Dedifferentiated amniotic fluid mesenchymal stem cell (primary cell): ENCODE results near the gene PLAGL2.
"Not testable (repeated sequence)": the region's sequence is repeated elsewhere in the genome, so short reads cannot be mapped to it uniquely, and the experiment has no call there.

Source experiments
- DNase-seq: peaks from one replicate; pipeline ENCODE4 v3.0.0-alpha.2; 2016; ENCODE audit errors: extremely low spot score

Gene PLAGL2

GRCh38 chr20:32207626-32208498 lies at the start of gene PLAGL2, which contains the start of gene POFUT1:
Gene PLAGL2 (minus strand): TSS chr20:32207743. CDS start chr20:32202178, 5,565 bp downstream.
Gene POFUT1 (plus strand): TSS chr20:32207880. CDS start chr20:32207942, 62 bp downstream.
- peak; percentile 84 for DNase-seq

DNA sequence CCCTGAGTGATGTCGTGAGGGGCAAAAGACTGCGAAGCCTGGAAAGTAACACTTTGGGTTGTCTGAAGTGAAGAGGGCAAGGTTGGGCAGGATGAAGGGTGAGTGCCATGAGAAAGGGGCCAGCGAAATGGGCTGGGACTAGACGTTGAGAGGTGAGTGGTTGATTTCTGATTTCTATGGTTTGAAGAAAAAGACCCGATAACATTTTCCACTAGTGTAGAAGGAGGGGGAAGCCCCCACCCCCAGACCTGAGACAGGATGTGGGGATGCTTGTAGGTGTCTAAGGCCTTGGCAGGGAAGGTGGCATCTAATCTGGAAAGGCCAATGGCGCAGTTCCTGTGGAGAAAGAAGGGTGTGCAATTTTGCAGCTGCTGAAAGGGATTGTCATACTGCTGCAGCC lies 44.6 kb upstream of the PLAGL2 start:
- no peak for DNase-seq

GRCh38 chr20:32251470-32251869 lies 43.9 kb upstream of the PLAGL2 start:
- no peak for DNase-seq

GRCh38 chr20:32249030-32249738 lies 41.6 kb upstream of the PLAGL2 start:
- DNase-seq: no peak

DNA sequence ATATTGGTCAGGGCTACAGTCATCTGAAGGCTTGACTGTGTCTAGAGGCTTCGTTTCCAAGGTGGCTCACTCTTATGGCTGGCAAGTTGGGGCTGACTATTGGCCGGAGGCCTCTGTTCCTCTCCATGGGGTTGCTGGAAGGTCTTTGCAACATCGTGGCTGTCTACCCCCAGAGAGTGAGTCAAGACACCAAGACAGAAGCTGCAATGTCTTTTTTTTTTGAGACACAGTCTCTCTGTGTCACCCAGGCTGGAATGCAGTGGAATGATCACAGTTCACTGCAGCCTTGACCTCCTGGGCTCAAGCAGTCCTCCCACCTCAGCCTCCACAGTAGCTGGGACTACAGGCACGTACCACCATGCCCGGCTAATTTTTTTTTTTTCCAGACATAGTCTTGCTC lies 40.5 kb upstream of the PLAGL2 start:
- no peak for DNase-seq

DNA sequence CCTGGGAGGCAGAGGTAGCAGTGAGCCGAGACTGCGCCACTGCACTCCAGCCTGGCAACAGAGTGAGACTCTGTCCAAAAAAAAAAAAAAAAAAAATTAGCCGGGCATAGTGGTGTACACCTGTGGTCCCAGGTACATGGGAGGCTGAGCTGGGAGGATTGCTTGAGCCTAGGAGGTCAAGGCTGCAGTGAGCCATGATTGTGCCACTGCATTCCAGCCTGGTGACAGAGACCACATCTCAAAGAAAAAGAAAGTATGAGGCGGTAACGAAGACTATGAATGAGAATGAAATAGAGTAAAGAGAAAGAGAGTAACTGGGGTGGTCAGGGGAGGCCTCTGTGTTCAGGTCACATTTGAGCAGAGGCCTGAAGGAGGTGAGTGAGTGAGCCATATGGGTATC lies 38.7 kb upstream of the PLAGL2 start:
- not testable (repeated sequence) for DNase-seq

DNA sequence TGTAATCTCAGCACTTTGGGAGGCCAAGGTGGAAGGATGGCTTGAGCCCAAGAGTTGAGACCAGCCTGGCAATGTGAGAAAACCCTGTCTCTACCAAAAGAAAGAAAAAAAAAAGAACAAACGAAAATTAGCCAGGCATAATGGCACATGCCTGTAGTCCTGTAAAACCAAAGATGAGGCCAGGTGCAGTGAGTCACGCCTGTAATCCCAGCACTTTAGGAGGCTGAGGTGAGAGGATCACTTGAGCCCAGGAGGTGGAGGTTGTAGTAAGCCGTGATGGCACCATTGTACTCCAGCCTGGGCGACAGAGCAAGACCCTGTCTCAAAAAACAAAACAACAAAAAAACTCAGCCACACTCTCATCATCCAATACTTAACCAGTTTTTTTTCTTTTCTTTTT lies 37.4 kb upstream of the PLAGL2 start:
- no peak for DNase-seq

DNA sequence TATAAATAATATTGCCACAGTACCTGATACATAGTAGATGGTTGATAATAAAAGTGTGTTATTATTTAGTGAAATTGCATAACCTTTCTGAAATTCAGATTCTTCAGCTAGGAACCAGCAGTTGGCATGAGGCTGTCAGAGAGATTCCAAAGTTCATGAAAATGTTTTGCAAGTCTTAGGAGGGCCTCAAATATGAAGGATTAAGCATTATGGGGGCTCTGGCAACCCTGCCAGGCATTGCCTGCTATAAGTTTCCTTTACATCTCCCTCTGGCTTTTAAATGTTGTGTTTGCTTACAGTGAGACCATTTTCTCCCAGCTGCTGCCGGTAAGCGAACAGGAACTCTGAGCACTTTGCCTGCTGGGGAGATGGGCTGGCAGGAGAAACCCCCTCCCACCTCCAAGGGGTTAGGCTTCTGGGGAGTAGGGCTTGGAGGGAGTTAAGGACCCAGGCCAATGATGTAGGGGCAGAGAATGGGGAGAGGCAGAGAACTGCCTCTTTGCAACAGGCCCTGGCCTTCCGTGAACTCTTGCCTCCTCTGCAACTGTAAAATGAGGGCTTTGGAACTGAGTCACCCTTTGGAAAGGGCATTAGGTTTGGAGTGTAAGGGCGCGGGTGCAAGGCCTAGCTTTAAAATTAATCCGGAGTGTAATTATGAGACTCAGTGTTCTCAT lies 36.7 kb upstream of the PLAGL2 start:
- no peak for DNase-seq

DNA sequence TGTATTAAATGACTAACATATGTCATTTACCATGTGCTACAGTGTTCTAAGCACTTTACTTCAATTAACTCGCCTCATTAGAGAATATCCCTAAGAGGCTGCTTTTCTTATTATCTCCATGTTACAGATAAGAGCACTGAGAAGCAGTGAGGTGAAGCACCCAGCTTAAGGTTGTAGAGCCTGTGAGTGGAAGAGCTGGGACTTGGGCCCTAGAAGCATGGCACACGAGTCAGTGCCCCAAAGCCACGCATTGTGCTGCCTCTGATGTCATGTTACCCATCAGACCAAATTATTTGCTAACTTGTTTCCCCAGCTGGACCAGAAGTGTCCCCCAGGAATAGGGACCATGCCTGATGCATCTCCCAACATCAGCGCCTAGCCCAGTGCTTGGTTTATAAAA lies 34.3 kb upstream of the PLAGL2 start:
- DNase-seq: no peak

DNA sequence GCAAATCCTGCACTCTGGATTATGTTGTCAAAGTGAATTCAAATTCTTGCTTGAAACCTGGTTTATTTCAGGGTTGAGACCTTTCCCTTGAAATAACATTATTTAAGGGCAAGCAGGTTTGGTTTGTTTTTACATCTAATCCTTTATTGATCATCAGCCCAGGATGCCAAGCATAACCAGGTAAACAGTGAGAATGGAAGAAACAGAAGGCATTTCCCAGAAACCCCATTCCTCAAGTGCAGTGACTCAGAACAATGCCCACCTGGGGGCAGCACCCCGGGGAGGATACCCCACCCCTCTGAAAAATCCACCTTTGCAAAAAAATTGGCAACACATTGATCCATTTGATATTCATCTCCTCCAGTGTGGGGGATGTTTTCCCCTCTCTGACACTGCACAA lies 32.7 kb upstream of the PLAGL2 start:
- DNase-seq: peak; percentile 24

GRCh38 chr20:32238483-32239425 lies 31.2 kb upstream of the PLAGL2 start:
- no peak for DNase-seq

GRCh38 chr20:32237419-32237818 lies 29.9 kb upstream of the PLAGL2 start:
- DNase-seq: no peak

DNA sequence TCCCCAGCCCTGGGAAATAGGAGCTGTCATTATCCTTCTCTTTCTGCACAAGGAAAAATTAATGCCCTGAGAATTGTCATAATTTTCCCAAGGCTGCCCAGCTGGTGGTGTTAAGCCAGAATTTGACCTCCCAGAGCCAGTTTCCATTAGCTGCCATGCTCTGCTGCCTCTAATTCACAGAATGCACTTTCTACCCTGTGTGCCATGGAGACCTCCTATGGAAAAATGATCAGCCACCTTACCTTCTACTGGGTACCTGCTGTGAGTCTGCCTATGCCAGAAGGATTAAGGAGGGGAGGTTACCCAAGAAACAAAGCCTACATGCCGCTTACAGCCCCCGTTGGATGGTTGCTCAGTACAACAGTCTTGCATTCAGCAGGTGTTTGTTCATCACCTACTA lies 29.3 kb upstream of the PLAGL2 start:
- no peak for DNase-seq

DNA sequence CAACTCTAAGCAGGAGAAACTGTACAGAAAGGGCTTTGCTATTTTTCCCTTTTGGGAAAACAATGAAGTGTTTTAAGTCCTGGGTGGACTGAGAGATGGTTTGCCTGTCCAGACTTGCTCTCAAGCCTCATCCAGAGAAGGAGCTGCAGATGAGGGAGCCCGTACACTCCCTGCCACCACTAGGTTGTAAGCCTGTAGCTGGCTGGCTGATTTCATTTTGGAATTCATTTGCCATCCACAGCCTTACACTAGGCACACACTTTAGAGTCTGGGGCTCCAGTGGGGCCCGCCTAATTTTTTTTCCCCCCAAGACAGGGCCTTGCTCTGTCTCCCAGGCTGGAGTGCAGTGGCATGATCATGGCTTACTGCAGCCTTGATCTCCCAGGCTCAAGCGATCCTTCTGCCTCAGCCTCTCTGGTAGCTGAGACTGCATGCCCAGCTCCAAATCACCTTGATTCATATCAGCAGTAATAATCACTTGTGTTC lies 28.5 kb upstream of the PLAGL2 start:
- DNase-seq: no peak

GRCh38 chr20:32235331-32236047 lies 27.9 kb upstream of the PLAGL2 start:
- DNase-seq: no peak

GRCh38 chr20:32234135-32234808 lies 26.7 kb upstream of the PLAGL2 start:
- no peak for DNase-seq

- no peak for DNase-seq
These were observed 25.7 kb upstream of the PLAGL2 start for GRCh38 chr20:32233286-32233685.

DNA sequence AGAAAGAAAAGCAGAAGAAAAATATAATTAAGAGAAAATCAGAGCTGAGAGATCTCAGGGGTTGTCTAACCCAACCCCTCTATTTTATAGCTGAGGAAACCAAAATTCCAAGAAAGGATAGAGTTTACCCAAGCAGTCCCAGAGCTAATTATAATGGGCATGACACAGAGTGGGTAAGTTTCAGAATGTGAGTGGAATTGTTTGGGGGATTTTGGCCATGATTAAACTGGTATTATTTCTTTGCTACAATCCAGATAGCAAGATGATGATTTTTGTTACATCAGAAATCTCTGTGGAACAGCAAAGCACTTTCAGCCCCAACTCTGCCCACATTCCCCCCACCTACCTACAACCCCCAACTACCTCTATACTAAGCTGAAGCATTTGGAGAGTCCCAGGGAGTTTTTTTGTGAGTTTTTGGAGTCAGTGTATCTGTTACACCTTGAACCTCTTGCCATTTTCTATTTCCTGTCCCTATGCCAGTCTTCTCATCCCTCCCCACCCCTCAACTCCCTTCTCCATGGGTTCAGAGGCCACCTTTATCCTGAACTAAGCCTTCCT lies 24.9 kb upstream of the PLAGL2 start:
- no peak for DNase-seq

DNA sequence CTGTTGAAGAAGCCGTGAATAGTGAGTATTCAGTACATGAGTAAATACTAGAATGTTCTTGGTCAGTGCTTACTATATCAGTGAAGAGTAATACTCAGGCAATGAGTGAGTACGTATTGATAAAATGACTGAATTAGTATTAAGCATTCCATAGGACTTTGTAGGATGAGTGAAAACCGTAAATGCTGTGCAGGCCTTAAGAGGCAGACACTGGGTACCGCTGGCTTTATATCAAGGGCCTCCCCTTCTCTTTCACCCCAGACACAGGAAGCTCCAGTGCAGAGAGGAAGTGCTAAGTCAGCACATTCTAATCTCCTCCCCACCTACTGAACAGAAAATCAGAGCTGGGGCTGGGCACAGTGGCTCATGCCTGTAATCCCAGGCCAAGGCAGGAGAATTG lies 24.3 kb upstream of the PLAGL2 start:
- DNase-seq: no peak

DNA sequence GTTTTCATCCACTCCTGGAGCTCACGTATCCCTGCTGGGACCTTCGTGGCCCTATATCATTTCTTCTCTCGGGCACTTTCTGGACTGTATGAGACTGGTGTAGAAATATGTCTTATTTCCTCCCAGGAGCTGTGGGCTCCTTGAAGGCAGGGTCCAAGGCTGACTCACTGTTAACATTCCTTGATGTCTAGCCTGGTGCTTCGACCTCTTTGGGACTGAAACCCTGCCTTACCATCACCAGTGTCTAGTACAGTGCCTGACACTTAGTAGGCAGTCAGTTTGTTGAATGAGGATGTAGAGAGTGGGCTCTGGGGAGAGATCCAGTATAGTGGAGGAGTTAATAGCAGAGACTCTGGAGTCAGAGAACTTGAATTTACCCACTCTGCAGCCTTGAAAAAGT lies 23.7 kb upstream of the PLAGL2 start:
- no peak for DNase-seq
